Measurements from ENCODE around the gene LRRC7.

DNA sequence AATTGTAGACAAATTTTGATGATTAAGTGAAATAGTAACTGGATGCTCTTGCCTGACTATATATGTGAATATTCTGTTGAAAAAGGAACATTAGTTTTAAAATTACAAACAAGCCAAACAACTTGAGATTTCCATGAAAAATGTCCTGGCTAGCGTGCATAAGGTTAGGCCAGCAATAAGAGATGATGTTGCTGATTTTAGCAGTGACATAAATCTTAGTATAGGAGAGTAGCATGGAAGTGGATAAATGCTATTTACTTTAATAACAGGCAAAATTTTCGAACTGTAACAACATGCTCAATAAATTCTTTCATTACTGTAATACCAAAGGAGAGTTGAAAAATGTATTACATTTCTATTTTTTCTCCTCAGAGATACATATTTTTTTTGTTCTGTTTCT is 266.6 kb downstream of the LRRC7 start:
- TF ChIP-seq, protein P1, sequence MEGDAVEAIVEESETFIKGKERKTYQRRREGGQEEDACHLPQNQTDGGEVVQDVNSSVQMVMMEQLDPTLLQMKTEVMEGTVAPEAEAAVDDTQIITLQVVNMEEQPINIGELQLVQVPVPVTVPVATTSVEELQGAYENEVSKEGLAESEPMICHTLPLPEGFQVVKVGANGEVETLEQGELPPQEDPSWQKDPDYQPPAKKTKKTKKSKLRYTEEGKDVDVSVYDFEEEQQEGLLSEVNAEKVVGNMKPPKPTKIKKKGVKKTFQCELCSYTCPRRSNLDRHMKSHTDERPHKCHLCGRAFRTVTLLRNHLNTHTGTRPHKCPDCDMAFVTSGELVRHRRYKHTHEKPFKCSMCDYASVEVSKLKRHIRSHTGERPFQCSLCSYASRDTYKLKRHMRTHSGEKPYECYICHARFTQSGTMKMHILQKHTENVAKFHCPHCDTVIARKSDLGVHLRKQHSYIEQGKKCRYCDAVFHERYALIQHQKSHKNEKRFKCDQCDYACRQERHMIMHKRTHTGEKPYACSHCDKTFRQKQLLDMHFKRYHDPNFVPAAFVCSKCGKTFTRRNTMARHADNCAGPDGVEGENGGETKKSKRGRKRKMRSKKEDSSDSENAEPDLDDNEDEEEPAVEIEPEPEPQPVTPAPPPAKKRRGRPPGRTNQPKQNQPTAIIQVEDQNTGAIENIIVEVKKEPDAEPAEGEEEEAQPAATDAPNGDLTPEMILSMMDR (IDR thresholded peaks at IDR 0.05; ENCODE audit: poor library complexity), result no peak
- no peak for TF ChIP-seq EZH2phosphoT487 (IDR thresholded peaks at IDR 0.05; ENCODE audit: low read depth, severe bottlenecking, unreplicated experiment)
